Prostate gland (tissue), 2 donors: Measurements from ENCODE around the gene ZNF628. TPM values are rescaled to one million over a fixed set of nuclear protein-coding genes. Genes with fewer than 3 reads are reported as not detected.

Experiments used
- DNase-seq: peaks from one replicate; pipeline ENCODE4 v3.0.0-alpha.2; 2019; ENCODE audit warnings: low spot score
- H3K27ac ChIP-seq, 2 donors: fragments of 200-600 bp; sonication (generic); 2 replicates each; pipeline ENCODE4 v1.5.1; 2017 to 2019
- H3K27me3 ChIP-seq: fragments of 200-600 bp; sonication (generic); replicated peaks from 2 replicates; pipeline ENCODE4 v1.5.1; 2019; ENCODE audit not compliant: insufficient read depth
- H3K36me3 ChIP-seq, 2 donors: fragments of 200-600 bp; sonication (generic); 1 replicate in 1 of 2; 2 replicates in 1 of 2; pipeline versions ENCODE4 v1.5.1 to v1.8.1; 2017 to 2019
- H3K4me1 ChIP-seq: fragments of 200-600 bp; sonication (generic); replicated peaks from 2 replicates; pipeline ENCODE4 v1.5.1; 2019
- H3K4me3 ChIP-seq, 2 donors: fragments of 200-600 bp; sonication (generic); 2 replicates each; pipeline ENCODE4 v1.5.1; 2017 to 2019
- H3K9me3 ChIP-seq: fragments of 200-600 bp; sonication (generic); 2 replicates; pipeline ENCODE4 v1.5.1; 2017
- CTCF ChIP-seq, 4 experiments: fragments of 200-600 bp in 2 of 4; fragments of 450-650 bp in 2 of 4; sonication (generic) in 2 of 4; IDR thresholded peaks; 1 replicate in 3 of 4; 2 replicates in 1 of 4; pipeline ENCODE4 v1.5.1; 2016 to 2019; ENCODE audit warnings: antibody characterized with exemption in 4 of 4, mild to moderate bottlenecking in 2 of 4, moderate library complexity in 2 of 4
- POLR2A ChIP-seq: fragments of 450-650 bp; IDR thresholded peaks from one replicate; pipeline ENCODE4 v1.6.1; 2016; ENCODE audit warnings: antibody characterized with exemption, mild to moderate bottlenecking
- POLR2AphosphoS5 ChIP-seq: sonication (generic); formaldehyde crosslinking; IDR thresholded peaks from one replicate; pipeline ENCODE4 v1.6.1; 2017; ENCODE audit warnings: antibody characterized with exemption
- WGBS: methylation state at CpG from one replicate; pipeline ENCODE4 v1.1.5; 2018; 5-methylcytosine and 5-hydroxymethylcytosine counted together
- intact Hi-C: fragments of 100-400 bp; cut with DNase I; formaldehyde crosslinking; loops from one replicate; pipeline ENCODE4 v1.14.2; 2022
- total RNA-seq, 2 donors: library from RNA; depleted of rRNA; stranded (reverse); fragments of >200 nt; gene quantifications; one replicate each; pipeline ENCODE4 v1.1.0, GENCODE V29; 2016

ZNF628 gene
- total RNA-seq, 2 donors from 2014 or later: 10.9 to 66.4 TPM

- H3K27ac ChIP-seq: no peak overlapping the region
- no peaks in the 10 kb centered on the region for H3K9me3 ChIP-seq
- 22% methylated on average over 2 of the region's 2 CpGs for WGBS
- TF ChIP-seq POLR2A (no peak), POLR2AphosphoS5 (no peak), CTCF (IDR thresholded peaks at IDR 0.05) (no peak)
- no peak overlapping the region for H3K4me3 ChIP-seq
- H3K4me1 ChIP-seq: no peaks in the 10 kb centered on the region
- intact Hi-C loops: no loop called here
- H3K36me3 ChIP-seq: no peaks in the 10 kb centered on the region
- DNase-seq: no peak
- H3K27me3 ChIP-seq: no peaks in the 10 kb centered on the region
Observed at GRCh38 chr19:55498246-55498840, 21.9 kb downstream of the ZNF628 start.

- intact Hi-C loops: loop anchor here (10.0 kb wide), 1 partner anchor 216 kb away; the partner anchor contains the start of genes BRSK1 and HSPBP1
- 92% methylated on average over 26 of the region's 26 CpGs for WGBS
- TF ChIP-seq POLR2AphosphoS5: no peak
- no peak for TF ChIP-seq CTCF (IDR thresholded peaks at IDR 0.05)
- TF ChIP-seq POLR2A: no peak
Observed at GRCh38 chr19:55500368-55500952, 24.0 kb downstream of the ZNF628 start.

GRCh38 chr19:55502197-55502952, 26.0 kb downstream of the ZNF628 start:
- Histone ChIP-seq H3K4me1 (no peaks in the 10 kb centered on the region), H3K4me3 (no peak overlapping the region), H3K27ac (no peak overlapping the region), H3K27me3 (no peaks in the 10 kb centered on the region), H3K9me3 (no peaks in the 10 kb centered on the region), H3K36me3 (no peaks in the 10 kb centered on the region)
- no peak for DNase-seq
- 90% methylated on average over 9 of the region's 9 CpGs for WGBS
- TF ChIP-seq POLR2A (no peak), CTCF (IDR thresholded peaks at IDR 0.05) (no peak), POLR2AphosphoS5 (no peak)
- intact Hi-C loops: loop anchor here (2.0 to 10.0 kb wide), 2 partner anchors 218 to 362 kb away; partner anchors contain the start of genes BRSK1 and HSPBP1

More at GRCh38 chr19:55500368-55500952, 24.0 kb downstream of the ZNF628 start:
- no peaks in the 10 kb centered on the region for H3K27me3 ChIP-seq
- no peak overlapping the region for H3K27ac ChIP-seq
- H3K4me1 ChIP-seq: no peaks in the 10 kb centered on the region
- no peak for DNase-seq
- no peaks in the 10 kb centered on the region for H3K9me3 ChIP-seq
- H3K36me3 ChIP-seq: no peaks in the 10 kb centered on the region
- no peak overlapping the region for H3K4me3 ChIP-seq

DNA sequence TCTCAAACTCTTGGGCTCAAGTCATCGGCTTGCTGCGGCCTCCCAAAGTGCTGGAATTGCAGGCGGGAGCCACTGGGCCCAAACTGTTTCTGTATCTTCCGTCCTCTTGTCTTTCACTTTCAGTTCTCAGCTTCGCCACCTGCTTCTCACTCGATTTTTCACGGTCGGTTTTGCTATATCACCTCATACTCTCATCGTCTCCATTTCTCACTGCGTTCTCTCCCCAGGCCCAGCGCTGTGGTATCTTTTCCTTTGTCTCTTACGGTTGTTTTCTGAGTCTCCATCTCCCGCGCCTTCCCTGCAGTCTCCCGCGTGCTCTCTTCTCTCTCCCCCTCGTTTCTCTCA, 26.7 kb downstream of the ZNF628 start:
- Histone ChIP-seq H3K27ac (no peak overlapping the region), H3K4me1 (no peaks in the 10 kb centered on the region), H3K4me3 (no peak overlapping the region), H3K9me3 (no peaks in the 10 kb centered on the region), H3K36me3 (no peaks in the 10 kb centered on the region), H3K27me3 (no peaks in the 10 kb centered on the region)
- TF ChIP-seq CTCF (IDR thresholded peaks at IDR 0.05) (no peak), POLR2AphosphoS5 (no peak), POLR2A (no peak)
- WGBS: 88% methylated on average over 17 of the region's 17 CpGs
- no peak for DNase-seq
- intact Hi-C loops: loop anchor here (2.0 to 10.0 kb wide), 2 partner anchors 218 to 362 kb away; partner anchors contain the start of genes BRSK1 and HSPBP1
